ENCODE measurements around the gene MRPS15. TPM values are rescaled to one million over a fixed set of nuclear protein-coding genes. Genes with fewer than 3 reads are reported as not detected.

The MRPS15 gene
- total RNA-seq, 4 donors from 2014 or later: 19.5 to 59.5 (median 42.4) TPM

DNA sequence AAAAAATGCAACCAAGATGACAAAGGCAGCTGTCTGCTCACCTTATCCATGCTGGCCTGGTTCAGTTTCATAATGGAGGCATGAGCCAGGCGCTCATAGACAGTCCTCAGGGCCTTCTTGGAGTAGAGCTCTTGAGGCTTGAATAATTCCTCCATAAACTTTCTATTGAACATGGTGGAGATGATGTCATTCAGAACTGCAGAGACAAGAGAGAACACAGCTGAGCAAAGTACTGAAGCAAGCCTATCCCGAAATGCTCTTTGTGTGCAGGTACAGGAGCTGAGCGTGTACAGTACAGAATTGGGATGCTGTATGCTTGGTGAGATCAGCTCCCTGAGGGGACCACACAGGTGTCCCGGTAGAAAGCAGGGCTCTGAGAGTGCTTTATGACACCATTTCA, 25.5 kb downstream of the MRPS15 start:
- DNase-seq: no peak
- intact Hi-C loops (cut with DNase I; ENCODE audit: low total_unique reads) (no loop called here), in situ Hi-C loops (cut with MboI; ENCODE audit: low pct_ligation_motif_present in 1 of 4, low pct_unique_long_range_greater_than_20kb in 1 of 4, low sequenced_read_pairs in 3 of 4) (no loop called here)
- no peak overlapping the region for H3K27ac ChIP-seq
- no peak overlapping the region for H3K4me3 ChIP-seq
- H3K4me1 ChIP-seq: no peaks in the 10 kb centered on the region
- WGBS, 2 donors (ENCODE audit: low coverage in 1 of 2): 84% methylated on average over 4 of the region's 4 CpGs; no CpG with 5 or more reads in 1 of the 2 donors
- H3K9me3 ChIP-seq: no peaks in the 10 kb centered on the region
- H3K27me3 ChIP-seq: no peaks in the 10 kb centered on the region
- TF ChIP-seq POLR2A (IDR thresholded peaks at IDR 0.05) (no peak), EP300 (IDR thresholded peaks at IDR 0.05; ENCODE audit: low read depth) (no peak), POLR2AphosphoS5 (IDR thresholded peaks at IDR 0.05) (no peak)
- TF ChIP-seq, protein P1, sequence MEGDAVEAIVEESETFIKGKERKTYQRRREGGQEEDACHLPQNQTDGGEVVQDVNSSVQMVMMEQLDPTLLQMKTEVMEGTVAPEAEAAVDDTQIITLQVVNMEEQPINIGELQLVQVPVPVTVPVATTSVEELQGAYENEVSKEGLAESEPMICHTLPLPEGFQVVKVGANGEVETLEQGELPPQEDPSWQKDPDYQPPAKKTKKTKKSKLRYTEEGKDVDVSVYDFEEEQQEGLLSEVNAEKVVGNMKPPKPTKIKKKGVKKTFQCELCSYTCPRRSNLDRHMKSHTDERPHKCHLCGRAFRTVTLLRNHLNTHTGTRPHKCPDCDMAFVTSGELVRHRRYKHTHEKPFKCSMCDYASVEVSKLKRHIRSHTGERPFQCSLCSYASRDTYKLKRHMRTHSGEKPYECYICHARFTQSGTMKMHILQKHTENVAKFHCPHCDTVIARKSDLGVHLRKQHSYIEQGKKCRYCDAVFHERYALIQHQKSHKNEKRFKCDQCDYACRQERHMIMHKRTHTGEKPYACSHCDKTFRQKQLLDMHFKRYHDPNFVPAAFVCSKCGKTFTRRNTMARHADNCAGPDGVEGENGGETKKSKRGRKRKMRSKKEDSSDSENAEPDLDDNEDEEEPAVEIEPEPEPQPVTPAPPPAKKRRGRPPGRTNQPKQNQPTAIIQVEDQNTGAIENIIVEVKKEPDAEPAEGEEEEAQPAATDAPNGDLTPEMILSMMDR (IDR thresholded peaks at IDR 0.05): no peak
- no peaks in the 10 kb centered on the region for H3K36me3 ChIP-seq

DNA sequence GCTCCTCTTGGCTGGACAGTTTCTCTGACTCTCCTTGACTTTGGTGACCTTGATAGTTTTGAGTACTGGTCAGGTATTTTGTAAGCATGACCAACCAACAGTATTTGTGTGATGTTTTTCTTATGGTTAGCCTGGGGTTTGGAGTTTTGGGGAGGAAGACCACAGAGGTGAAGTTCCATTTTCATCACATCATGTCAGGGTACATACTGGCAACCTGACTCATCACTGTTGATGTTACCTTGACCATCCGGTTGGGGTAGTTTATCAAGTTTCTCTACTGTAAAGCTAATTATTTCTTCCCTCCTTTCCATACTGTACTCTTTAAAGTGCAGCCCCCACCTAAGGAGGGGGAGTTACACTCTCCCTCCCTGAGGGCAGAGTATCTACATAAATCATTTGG, 27.4 kb downstream of the MRPS15 start:
- in situ Hi-C loops (cut with MboI; ENCODE audit: low pct_ligation_motif_present in 1 of 4, low pct_unique_long_range_greater_than_20kb in 1 of 4, low sequenced_read_pairs in 3 of 4) (no loop called here), intact Hi-C loops (cut with DNase I; ENCODE audit: low total_unique reads) (no loop called here)
- DNase-seq: no peak
- Histone ChIP-seq H3K4me1 (no peaks in the 10 kb centered on the region), H3K4me3 (no peak overlapping the region), H3K27me3 (no peaks in the 10 kb centered on the region), H3K9me3 (no peaks in the 10 kb centered on the region), H3K27ac (no peak overlapping the region), H3K36me3 (no peaks in the 10 kb centered on the region)
- TF ChIP-seq EP300 (IDR thresholded peaks at IDR 0.05; ENCODE audit: low read depth) (no peak), POLR2AphosphoS5 (IDR thresholded peaks at IDR 0.05) (no peak), POLR2A (IDR thresholded peaks at IDR 0.05) (no peak)
- TF ChIP-seq, protein P1 (IDR thresholded peaks at IDR 0.05): no peak
- 74% methylated on average over 1 of the region's 1 CpG; no CpG with 5 or more reads in 1 of the 2 donors for WGBS, 2 donors (ENCODE audit: low coverage in 1 of 2)

DNA sequence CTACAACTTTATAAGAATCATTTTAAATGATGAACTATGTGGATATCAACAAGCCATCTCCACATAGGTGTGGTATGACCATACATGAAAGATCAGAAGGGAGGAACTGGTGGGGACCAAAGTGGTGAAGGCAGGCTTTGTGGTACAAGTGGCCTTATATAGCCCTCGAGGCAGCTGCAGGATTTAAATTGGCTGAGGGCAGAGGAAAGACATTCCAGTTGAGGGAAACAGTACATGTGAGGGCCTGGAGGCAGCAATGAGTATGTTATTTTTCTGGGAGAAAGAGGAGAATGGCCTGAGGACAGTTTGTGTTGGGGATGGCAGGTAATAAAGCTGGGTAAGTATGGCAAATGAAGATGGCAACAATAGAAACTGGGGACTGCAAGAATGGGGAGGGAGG, 31.1 kb downstream of the MRPS15 start:
- no peaks in the 10 kb centered on the region for H3K9me3 ChIP-seq
- no peak for DNase-seq
- H3K27me3 ChIP-seq: no peaks in the 10 kb centered on the region
- in situ Hi-C loops (cut with MboI; ENCODE audit: low pct_ligation_motif_present in 1 of 4, low pct_unique_long_range_greater_than_20kb in 1 of 4, low sequenced_read_pairs in 3 of 4) (no loop called here), intact Hi-C loops (cut with DNase I; ENCODE audit: low total_unique reads) (no loop called here)
- no peak overlapping the region for H3K27ac ChIP-seq
- WGBS, 2 donors (ENCODE audit: low coverage in 1 of 2): 41% methylated on average over 1 of the region's 1 CpG; no CpG with 5 or more reads in 1 of the 2 donors
- TF ChIP-seq POLR2A (IDR thresholded peaks at IDR 0.05) (no peak), EP300 (IDR thresholded peaks at IDR 0.05; ENCODE audit: low read depth) (no peak), POLR2AphosphoS5 (IDR thresholded peaks at IDR 0.05) (no peak)
- TF ChIP-seq, protein P1 (IDR thresholded peaks at IDR 0.05): no peak
- H3K4me3 ChIP-seq: no peak overlapping the region
- H3K4me1 ChIP-seq: no peaks in the 10 kb centered on the region
- no peaks in the 10 kb centered on the region for H3K36me3 ChIP-seq

DNA sequence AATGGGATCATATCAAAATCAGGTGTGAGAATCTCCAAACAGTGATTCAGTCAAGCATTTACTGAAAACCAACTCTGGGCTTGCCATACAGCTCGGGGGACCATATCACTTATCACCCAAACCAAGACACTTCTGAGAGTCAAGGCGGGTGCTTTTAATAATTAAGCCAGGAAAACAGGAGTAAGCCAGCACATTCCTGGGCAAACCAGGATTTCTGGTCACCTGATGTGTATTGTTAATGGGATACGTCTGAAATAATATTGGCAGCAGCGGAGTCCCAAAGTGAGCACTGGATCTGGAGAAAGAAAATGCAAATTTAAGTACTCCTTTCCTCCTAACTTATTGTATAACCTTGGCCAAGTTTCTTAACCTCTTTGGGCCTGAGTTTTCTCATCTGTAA, 31.6 kb downstream of the MRPS15 start:
- no peaks in the 10 kb centered on the region for H3K36me3 ChIP-seq
- intact Hi-C loops (cut with DNase I; ENCODE audit: low total_unique reads): no loop called here
- no peak overlapping the region for H3K27ac ChIP-seq
- in situ Hi-C loops (cut with MboI; ENCODE audit: low pct_ligation_motif_present in 1 of 4, low pct_unique_long_range_greater_than_20kb in 1 of 4, low sequenced_read_pairs in 3 of 4): no loop called here
- TF ChIP-seq POLR2AphosphoS5 (IDR thresholded peaks at IDR 0.05): no peak
- TF ChIP-seq EP300 (IDR thresholded peaks at IDR 0.05; ENCODE audit: low read depth): no peak
- no peak for TF ChIP-seq POLR2A (IDR thresholded peaks at IDR 0.05)
- no peaks in the 10 kb centered on the region for H3K9me3 ChIP-seq
- DNase-seq: no peak
- no peak overlapping the region for H3K4me3 ChIP-seq
- H3K4me1 ChIP-seq: no peaks in the 10 kb centered on the region
- H3K27me3 ChIP-seq: no peaks in the 10 kb centered on the region
- WGBS, 2 donors (ENCODE audit: low coverage in 1 of 2): 70 to 77% methylated on average over 2 to 4 of the region's 4 CpGs

DNA sequence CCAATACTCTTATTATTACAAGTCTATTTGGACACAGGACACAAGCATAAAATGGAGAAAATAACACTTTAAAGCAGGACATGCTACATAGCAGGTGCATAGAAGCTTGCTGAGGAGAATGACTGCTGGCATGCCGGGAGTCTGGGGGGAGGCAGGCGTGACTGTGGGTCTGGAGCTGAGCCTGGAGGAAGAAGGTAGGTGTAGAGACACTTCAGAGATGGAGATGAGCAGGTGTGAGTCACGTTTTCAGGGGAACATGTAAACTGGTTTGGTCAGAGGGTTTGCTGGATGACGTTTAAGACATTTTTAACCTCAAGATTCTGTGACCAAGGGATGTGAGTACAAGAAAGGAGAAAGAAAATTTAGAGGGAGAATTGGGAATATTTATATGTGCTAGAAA, 38.4 kb downstream of the MRPS15 start:
- Histone ChIP-seq H3K4me3 (no peak overlapping the region), H3K4me1 (peaks cover 0 to 2% (median 0%) of the 10 kb centered on the region in 4 donors), H3K36me3 (peaks cover 0 to 7% (median 0%) of the 10 kb centered on the region in 4 donors), H3K27me3 (no peaks in the 10 kb centered on the region), H3K9me3 (no peaks in the 10 kb centered on the region), H3K27ac (no peak overlapping the region)
- intact Hi-C loops (cut with DNase I; ENCODE audit: low total_unique reads) (no loop called here), in situ Hi-C loops (cut with MboI; ENCODE audit: low pct_ligation_motif_present in 1 of 4, low pct_unique_long_range_greater_than_20kb in 1 of 4, low sequenced_read_pairs in 3 of 4) (no loop called here)
- WGBS, 2 donors (ENCODE audit: low coverage in 1 of 2): 77 to 84% methylated on average over 4 of the region's 4 CpGs
- TF ChIP-seq POLR2AphosphoS5 (IDR thresholded peaks at IDR 0.05) (no peak), POLR2A (IDR thresholded peaks at IDR 0.05) (no peak), EP300 (IDR thresholded peaks at IDR 0.05; ENCODE audit: low read depth) (no peak)
- TF ChIP-seq, protein P1 (IDR thresholded peaks at IDR 0.05): no peak
- no peak for DNase-seq
